HG03175 (cell line): ENCODE data around the gene IDH3B.
"Not testable (repeated sequence)": the region's sequence is repeated elsewhere in the genome, so short reads cannot be mapped to it uniquely, and the experiment has no call there.

Source experiments
- ATAC-seq: cut with Tn5 transposase; IDR thresholded peaks from one replicate; pipeline ENCODE4 v1.9.1; 2021; ENCODE audit warnings: mild to moderate bottlenecking, moderate library complexity; ENCODE audit not compliant: unreplicated experiment

IDH3B gene

GRCh38 chr20:2695206-2695983 lies 31.4 kb upstream of the IDH3B start:
- ATAC-seq, result no peak

GRCh38 chr20:2694519-2694918 lies 30.5 kb upstream of the IDH3B start:
- ATAC-seq, result no peak

- ATAC-seq, result no peak
Measured at GRCh38 chr20:2694008-2694471, 30.0 kb upstream of the IDH3B start.

GRCh38 chr20:2693286-2694007 lies 29.4 kb upstream of the IDH3B start:
- ATAC-seq, result no peak

GRCh38 chr20:2692886-2693285 lies 28.9 kb upstream of the IDH3B start:
- no peak for ATAC-seq

GRCh38 chr20:2692036-2692885 lies 28.2 kb upstream of the IDH3B start, which contains the start of gene EBF4:
Gene EBF4, plus strand, starts transcription at chr20:2692780. Its CDS starts 866 bp downstream, at chr20:2693646.
- no peak for ATAC-seq

- ATAC-seq, result no peak
Measured at GRCh38 chr20:2691663-2692035, 27.6 kb upstream of the IDH3B start.

- ATAC-seq, result no peak
Measured at GRCh38 chr20:2691127-2691526, 27.1 kb upstream of the IDH3B start.

- ATAC-seq, result no peak
Measured at GRCh38 chr20:2690718-2691117, 26.7 kb upstream of the IDH3B start.

- ATAC-seq, result no peak
Measured at GRCh38 chr20:2690213-2690612, 26.2 kb upstream of the IDH3B start.

GRCh38 chr20:2688041-2688591 lies 24.1 kb upstream of the IDH3B start:
- ATAC-seq, result no peak

- ATAC-seq, result no peak
Measured at GRCh38 chr20:2687514-2687913, 23.5 kb upstream of the IDH3B start.

- ATAC-seq, result not testable (repeated sequence)
Measured at GRCh38 chr20:2684817-2685216, 20.8 kb upstream of the IDH3B start.

- not testable (repeated sequence) for ATAC-seq
Measured at GRCh38 chr20:2682040-2682439, 18.0 kb upstream of the IDH3B start.

GRCh38 chr20:2680046-2680445 lies 16.0 kb upstream of the IDH3B start:
- no peak for ATAC-seq

- ATAC-seq, result no peak
Measured at GRCh38 chr20:2673453-2673852, 9.4 kb upstream of the IDH3B start.

GRCh38 chr20:2672446-2672845 lies 8.4 kb upstream of the IDH3B start:
- no peak for ATAC-seq

GRCh38 chr20:2671977-2672376 lies 8.0 kb upstream of the IDH3B start:
- no peak for ATAC-seq

- no peak for ATAC-seq
Measured at GRCh38 chr20:2663364-2663886, 591 bp downstream of the IDH3B start.

GRCh38 chr20:2659547-2659946 lies 4.5 kb downstream of the IDH3B start:
- ATAC-seq, result no peak
